ENCODE measurements around the gene RBCK1.

Gene RBCK1

GRCh38 chr20:432677-433299, 24.7 kb downstream of the RBCK1 start:
- Histone ChIP-seq H3K27ac (ENCODE audit: poor library complexity, severe bottlenecking) (peak overlapping the region; percentile 31), H3K4me3 (ENCODE audit: severe bottlenecking) (no peak overlapping the region), H3K9me3 (ENCODE audit: severe bottlenecking) (no peaks in the 10 kb centered on the region), H3K36me3 (ENCODE audit: low read depth) (peaks cover 73% of the 10 kb centered on the region), H3K27me3 (ENCODE audit: insufficient read depth, poor library complexity, severe bottlenecking) (no peaks in the 10 kb centered on the region), H3K4me1 (ENCODE audit: insufficient read depth, poor library complexity, severe bottlenecking) (no peaks in the 10 kb centered on the region)
- ATAC-seq (ENCODE audit: low read depth) = no peak
- TF ChIP-seq CTCF (IDR thresholded peaks at IDR 0.05; ENCODE audit: poor library complexity, severe bottlenecking) = no peak
- DNase-seq (ENCODE audit: low spot score) = peak; percentile 49

GRCh38 chr20:433300-433975, 25.3 kb downstream of the RBCK1 start:
- Histone ChIP-seq H3K4me3 (ENCODE audit: severe bottlenecking) (no peak overlapping the region), H3K27me3 (ENCODE audit: insufficient read depth, poor library complexity, severe bottlenecking) (no peaks in the 10 kb centered on the region), H3K9me3 (ENCODE audit: severe bottlenecking) (no peaks in the 10 kb centered on the region), H3K27ac (ENCODE audit: poor library complexity, severe bottlenecking) (peak overlapping the region; percentile 31), H3K4me1 (ENCODE audit: insufficient read depth, poor library complexity, severe bottlenecking) (no peaks in the 10 kb centered on the region), H3K36me3 (ENCODE audit: low read depth) (peaks cover 73% of the 10 kb centered on the region)
- peak; percentile 26 for ATAC-seq (ENCODE audit: low read depth)
- no peak for TF ChIP-seq CTCF (IDR thresholded peaks at IDR 0.05; ENCODE audit: poor library complexity, severe bottlenecking)
- DNase-seq (ENCODE audit: low spot score) = peak; percentile 37

GRCh38 chr20:434221-434620, 26.1 kb downstream of the RBCK1 start:
- H3K36me3 ChIP-seq (ENCODE audit: low read depth) = peaks cover 73% of the 10 kb centered on the region
- H3K9me3 ChIP-seq (ENCODE audit: severe bottlenecking) = no peaks in the 10 kb centered on the region
- TF ChIP-seq CTCF (IDR thresholded peaks at IDR 0.05; ENCODE audit: poor library complexity, severe bottlenecking) = no peak
- ATAC-seq (ENCODE audit: low read depth) (no peak), DNase-seq (ENCODE audit: low spot score) (no peak)
- H3K27ac ChIP-seq (ENCODE audit: poor library complexity, severe bottlenecking) = peak overlapping the region; percentile 31
- H3K27me3 ChIP-seq (ENCODE audit: insufficient read depth, poor library complexity, severe bottlenecking) = no peaks in the 10 kb centered on the region
- H3K4me3 ChIP-seq (ENCODE audit: severe bottlenecking) = no peak overlapping the region
- H3K4me1 ChIP-seq (ENCODE audit: insufficient read depth, poor library complexity, severe bottlenecking) = no peaks in the 10 kb centered on the region

- Histone ChIP-seq H3K9me3 (ENCODE audit: severe bottlenecking) (no peaks in the 10 kb centered on the region), H3K4me1 (ENCODE audit: insufficient read depth, poor library complexity, severe bottlenecking) (no peaks in the 10 kb centered on the region), H3K4me3 (ENCODE audit: severe bottlenecking) (no peak overlapping the region), H3K27ac (ENCODE audit: poor library complexity, severe bottlenecking) (no peak overlapping the region), H3K36me3 (ENCODE audit: low read depth) (peaks cover 73% of the 10 kb centered on the region), H3K27me3 (ENCODE audit: insufficient read depth, poor library complexity, severe bottlenecking) (no peaks in the 10 kb centered on the region)
- DNase-seq (ENCODE audit: low spot score) (no peak), ATAC-seq (ENCODE audit: low read depth) (no peak)
- no peak for TF ChIP-seq CTCF (IDR thresholded peaks at IDR 0.05; ENCODE audit: poor library complexity, severe bottlenecking)
These were observed 26.7 kb downstream of the RBCK1 start for GRCh38 chr20:434661-435419.

Data from RWPE2 (cell line).